ENCODE data around the gene ZNF580. TPM values are rescaled to one million over a fixed set of nuclear protein-coding genes. Genes with fewer than 3 reads are reported as not detected.

The ZNF580 gene
- total RNA-seq, 2 donors from 2014 or later: 29.7 to 36.1 TPM

DNA sequence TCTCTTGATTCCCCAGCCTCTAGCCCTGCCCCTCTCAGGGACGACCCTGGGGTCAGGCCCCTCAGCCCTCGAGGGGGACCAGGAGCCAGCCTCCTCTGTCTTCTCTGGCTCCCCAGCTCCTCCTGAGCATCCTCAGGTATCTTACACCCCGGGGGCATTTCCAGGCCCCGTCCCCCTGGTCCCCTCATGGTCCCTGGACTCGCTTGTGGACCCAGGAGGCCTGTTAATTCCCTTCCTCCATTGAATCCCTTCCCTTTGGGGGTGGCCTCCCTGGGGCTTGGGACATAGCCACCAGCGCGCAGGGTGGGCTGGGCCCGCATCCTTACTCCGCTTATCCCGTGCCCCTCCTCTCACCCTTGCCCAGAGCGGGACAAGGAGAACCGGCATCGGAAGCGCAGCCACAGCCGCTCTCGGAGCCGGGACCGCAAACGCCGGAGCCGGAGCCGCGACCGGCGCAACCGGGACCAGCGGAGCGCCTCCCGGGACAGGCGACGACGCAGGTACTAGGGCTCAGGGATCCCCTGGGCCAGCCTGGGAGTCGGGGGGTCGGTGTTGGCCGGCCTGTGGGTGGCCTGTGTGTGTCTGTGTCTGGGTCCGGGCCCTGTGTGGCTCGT lies 18.2 kb downstream of the ZNF580 start:
- ATAC-seq (no peak), DNase-seq (no peak)
- TF ChIP-seq POLR2A (IDR thresholded peaks at IDR 0.05): no peak
- TF ChIP-seq, protein P1, sequence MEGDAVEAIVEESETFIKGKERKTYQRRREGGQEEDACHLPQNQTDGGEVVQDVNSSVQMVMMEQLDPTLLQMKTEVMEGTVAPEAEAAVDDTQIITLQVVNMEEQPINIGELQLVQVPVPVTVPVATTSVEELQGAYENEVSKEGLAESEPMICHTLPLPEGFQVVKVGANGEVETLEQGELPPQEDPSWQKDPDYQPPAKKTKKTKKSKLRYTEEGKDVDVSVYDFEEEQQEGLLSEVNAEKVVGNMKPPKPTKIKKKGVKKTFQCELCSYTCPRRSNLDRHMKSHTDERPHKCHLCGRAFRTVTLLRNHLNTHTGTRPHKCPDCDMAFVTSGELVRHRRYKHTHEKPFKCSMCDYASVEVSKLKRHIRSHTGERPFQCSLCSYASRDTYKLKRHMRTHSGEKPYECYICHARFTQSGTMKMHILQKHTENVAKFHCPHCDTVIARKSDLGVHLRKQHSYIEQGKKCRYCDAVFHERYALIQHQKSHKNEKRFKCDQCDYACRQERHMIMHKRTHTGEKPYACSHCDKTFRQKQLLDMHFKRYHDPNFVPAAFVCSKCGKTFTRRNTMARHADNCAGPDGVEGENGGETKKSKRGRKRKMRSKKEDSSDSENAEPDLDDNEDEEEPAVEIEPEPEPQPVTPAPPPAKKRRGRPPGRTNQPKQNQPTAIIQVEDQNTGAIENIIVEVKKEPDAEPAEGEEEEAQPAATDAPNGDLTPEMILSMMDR (IDR thresholded peaks at IDR 0.05): no peak
- Histone ChIP-seq H3K9me3 (no peaks in the 10 kb centered on the region), H3K4me3 (no peak overlapping the region), H3K27me3 (no peaks in the 10 kb centered on the region), H3K36me3 (replicated peaks in 1 of 2; ENCODE audit: insufficient read depth in 1 of 2, low read depth in 2 of 2) (peaks cover 12 to 30% of the 10 kb centered on the region in 2 donors), H3K27ac (no peak overlapping the region), H3K4me1 (peaks cover 35% of the 10 kb centered on the region)
- 87 to 92% methylated on average over 26 to 29 of the region's 37 CpGs for WGBS, 2 donors
- intact Hi-C loops (cut with DNase I): no loop called here

DNA sequence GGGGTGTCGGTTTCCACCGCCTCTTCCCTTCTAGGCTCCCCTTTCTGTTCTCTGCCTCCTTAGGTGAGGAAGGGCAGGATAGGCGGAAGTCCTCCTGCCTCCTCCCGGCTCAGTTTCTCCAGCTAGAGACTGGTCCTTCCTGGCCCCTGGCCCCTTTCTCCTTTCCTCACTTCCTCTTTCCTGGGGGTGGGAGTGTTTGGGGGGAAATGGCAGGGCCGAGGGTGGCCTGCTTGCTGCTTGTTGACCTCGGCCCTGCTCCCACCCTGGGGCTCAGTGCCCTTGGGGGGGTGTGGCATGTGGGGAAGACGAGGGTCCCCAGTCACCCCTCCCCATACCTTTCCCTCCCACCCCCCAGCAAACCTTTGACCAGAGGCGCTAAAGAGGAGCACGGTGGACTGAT lies 19.0 kb downstream of the ZNF580 start:
- ATAC-seq (no peak), DNase-seq (no peak)
- TF ChIP-seq, protein P1 (IDR thresholded peaks at IDR 0.05): no peak
- no peak for TF ChIP-seq POLR2A (IDR thresholded peaks at IDR 0.05)
- intact Hi-C loops (cut with DNase I): no loop called here
- Histone ChIP-seq H3K9me3 (no peaks in the 10 kb centered on the region), H3K36me3 (replicated peaks in 1 of 2; ENCODE audit: insufficient read depth in 1 of 2, low read depth in 2 of 2) (peaks cover 12 to 36% of the 10 kb centered on the region in 2 donors), H3K4me1 (peaks cover 35% of the 10 kb centered on the region), H3K27me3 (no peaks in the 10 kb centered on the region), H3K4me3 (no peak overlapping the region), H3K27ac (no peak overlapping the region)
- WGBS, 2 donors: 65 to 71% methylated on average over 9 of the region's 9 CpGs

DNA sequence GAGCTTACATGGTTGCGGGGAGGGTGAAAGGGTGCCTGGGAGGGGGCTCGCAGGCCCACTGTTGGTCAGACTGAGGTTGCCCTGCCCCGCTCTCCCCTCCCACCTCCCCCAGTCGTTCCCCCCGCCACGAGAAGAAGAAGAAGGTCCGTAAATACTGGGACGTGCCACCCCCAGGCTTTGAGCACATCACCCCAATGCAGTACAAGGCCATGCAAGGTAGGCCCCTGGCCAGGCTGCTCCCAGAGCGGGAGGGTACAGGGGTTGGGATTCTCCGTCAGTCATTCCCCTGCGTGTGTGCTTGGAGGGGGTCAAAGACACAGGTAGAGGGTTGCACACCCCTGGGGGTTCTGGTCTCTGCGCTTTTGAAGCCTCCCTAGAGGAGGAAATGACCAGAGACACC lies 19.6 kb downstream of the ZNF580 start:
- ATAC-seq (no peak), DNase-seq (no peak)
- H3K27ac ChIP-seq: no peak overlapping the region
- H3K27me3 ChIP-seq: no peaks in the 10 kb centered on the region
- H3K9me3 ChIP-seq: no peaks in the 10 kb centered on the region
- intact Hi-C loops (cut with DNase I): no loop called here
- H3K4me1 ChIP-seq: peaks cover 35% of the 10 kb centered on the region
- no peak overlapping the region for H3K4me3 ChIP-seq
- WGBS, 2 donors: 86 to 91% methylated on average over 9 to 12 of the region's 12 CpGs
- H3K36me3 ChIP-seq (replicated peaks in 1 of 2; ENCODE audit: insufficient read depth in 1 of 2, low read depth in 2 of 2): peaks cover 12 to 39% of the 10 kb centered on the region in 2 donors
- TF ChIP-seq, protein P1 (IDR thresholded peaks at IDR 0.05): no peak
- TF ChIP-seq POLR2A (IDR thresholded peaks at IDR 0.05): no peak

DNA sequence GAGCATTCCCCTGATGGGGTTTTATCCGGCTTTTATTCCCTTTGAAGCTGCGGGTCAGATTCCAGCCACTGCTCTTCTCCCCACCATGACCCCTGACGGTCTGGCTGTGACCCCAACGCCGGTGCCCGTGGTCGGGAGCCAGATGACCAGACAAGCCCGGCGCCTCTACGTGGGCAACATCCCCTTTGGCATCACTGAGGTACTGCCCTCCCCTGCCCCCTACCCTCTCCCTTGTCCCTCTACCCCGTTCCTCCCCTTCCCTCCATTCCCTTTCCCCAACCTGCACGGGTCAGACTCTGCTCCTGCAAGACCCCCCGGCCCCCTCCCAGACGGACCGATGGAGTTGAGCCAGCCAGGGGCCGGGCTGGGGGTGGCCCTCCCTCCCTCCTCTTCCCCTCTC lies 20.2 kb downstream of the ZNF580 start:
- peaks cover 31% of the 10 kb centered on the region for H3K4me1 ChIP-seq
- H3K9me3 ChIP-seq: no peaks in the 10 kb centered on the region
- H3K27ac ChIP-seq: no peak overlapping the region
- ATAC-seq (no peak), DNase-seq (no peak)
- no peaks in the 10 kb centered on the region for H3K27me3 ChIP-seq
- 74 to 77% methylated on average over 16 of the region's 16 CpGs for WGBS, 2 donors
- intact Hi-C loops (cut with DNase I): no loop called here
- no peak for TF ChIP-seq POLR2A (IDR thresholded peaks at IDR 0.05)
- TF ChIP-seq, protein P1 (IDR thresholded peaks at IDR 0.05): no peak
- H3K36me3 ChIP-seq (replicated peaks in 1 of 2; ENCODE audit: insufficient read depth in 1 of 2, low read depth in 2 of 2): peaks cover 17 to 42% of the 10 kb centered on the region in 2 donors
- H3K4me3 ChIP-seq: no peak overlapping the region

DNA sequence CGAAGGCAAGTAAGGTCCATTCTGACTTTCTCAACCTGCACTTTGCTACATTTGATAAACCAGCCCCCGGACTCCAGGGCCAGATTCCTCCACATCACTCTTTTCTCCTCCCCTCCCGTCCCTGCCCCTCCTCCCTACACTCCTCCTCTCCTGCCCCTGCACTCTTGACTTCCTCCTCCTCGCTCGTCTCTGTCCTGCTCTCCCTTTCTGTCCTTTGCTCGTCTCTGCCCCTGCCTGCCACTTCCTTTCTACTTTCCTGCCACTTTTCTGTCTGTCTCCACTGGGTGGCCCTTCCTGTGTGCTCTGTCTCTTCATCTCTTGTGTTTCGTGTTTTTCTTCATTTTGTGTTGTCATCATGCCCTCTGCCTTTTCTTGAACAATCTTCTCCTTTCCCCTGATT lies 21.0 kb downstream of the ZNF580 start:
- Histone ChIP-seq H3K4me1 (peaks cover 23% of the 10 kb centered on the region), H3K9me3 (no peaks in the 10 kb centered on the region), H3K27ac (no peak overlapping the region), H3K4me3 (no peak overlapping the region), H3K36me3 (replicated peaks in 1 of 2; ENCODE audit: insufficient read depth in 1 of 2, low read depth in 2 of 2) (peaks cover 19 to 50% of the 10 kb centered on the region in 2 donors), H3K27me3 (no peaks in the 10 kb centered on the region)
- WGBS, 2 donors: 70 to 73% methylated on average over 7 of the region's 7 CpGs
- intact Hi-C loops (cut with DNase I): no loop called here
- ATAC-seq (no peak), DNase-seq (no peak)
- TF ChIP-seq, protein P1 (IDR thresholded peaks at IDR 0.05): no peak
- no peak for TF ChIP-seq POLR2A (IDR thresholded peaks at IDR 0.05)
